Measurements from ENCODE around the gene ABLIM1.

ABLIM1 gene

DNA sequence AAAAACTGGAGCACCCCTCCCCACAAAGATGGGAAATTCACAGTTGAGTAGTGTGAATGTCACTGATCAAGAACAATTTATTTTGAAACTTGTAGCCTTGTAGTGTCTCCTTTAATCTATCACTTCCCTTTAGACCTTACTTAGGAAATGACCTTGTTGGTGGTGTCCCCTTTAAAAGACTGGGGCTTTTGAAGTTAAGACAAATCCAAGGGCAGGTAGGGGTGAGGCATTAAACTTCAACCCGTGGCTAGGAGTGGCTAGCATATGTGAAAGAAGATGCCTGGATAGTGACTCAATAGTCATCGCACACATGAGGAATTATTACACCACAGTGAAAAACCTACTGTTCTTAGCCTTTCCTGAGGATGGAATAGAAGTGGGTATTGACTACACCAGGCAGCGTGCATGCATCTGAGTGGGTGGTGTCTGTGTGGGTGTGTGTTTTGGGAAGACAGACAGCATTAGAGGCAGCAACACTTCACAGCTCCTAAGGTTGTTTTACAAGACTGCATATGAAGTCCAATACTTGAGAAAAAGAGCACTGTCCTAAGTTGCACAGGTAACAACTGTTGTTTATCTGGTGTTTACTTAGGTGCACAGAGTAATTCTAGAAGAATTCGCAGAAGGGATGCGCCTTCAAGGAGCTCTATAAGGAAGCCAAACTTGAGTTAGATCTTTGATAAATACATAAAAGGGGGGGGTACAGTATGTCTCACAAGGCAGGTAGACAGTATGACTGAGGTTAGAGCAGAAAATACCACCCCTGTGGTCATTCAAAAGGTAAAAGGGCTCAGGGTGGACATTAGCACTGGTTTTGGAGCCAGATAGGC, 32.9 kb downstream of the ABLIM1 start:
- DNase-seq, result no peak

DNA sequence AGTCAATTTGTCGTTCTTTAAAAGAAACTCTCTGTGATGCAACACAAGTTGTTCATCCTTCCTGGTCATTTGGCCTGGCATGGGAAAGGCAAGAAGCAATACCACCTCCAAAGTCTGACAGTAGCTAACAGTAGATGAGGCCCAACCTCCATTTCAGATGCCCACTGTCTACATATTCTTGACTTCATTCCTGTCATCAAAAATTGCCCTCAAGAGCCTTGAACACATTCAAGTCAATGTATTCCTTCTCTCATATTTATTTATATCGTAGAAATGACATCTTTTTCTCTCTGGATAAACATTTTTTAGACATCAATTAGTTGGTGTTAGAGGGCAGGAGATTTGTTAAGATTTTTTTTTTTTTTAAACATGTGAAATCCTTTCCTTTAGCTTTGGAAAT, 33.7 kb downstream of the ABLIM1 start:
- DNase-seq, result no peak

DNA sequence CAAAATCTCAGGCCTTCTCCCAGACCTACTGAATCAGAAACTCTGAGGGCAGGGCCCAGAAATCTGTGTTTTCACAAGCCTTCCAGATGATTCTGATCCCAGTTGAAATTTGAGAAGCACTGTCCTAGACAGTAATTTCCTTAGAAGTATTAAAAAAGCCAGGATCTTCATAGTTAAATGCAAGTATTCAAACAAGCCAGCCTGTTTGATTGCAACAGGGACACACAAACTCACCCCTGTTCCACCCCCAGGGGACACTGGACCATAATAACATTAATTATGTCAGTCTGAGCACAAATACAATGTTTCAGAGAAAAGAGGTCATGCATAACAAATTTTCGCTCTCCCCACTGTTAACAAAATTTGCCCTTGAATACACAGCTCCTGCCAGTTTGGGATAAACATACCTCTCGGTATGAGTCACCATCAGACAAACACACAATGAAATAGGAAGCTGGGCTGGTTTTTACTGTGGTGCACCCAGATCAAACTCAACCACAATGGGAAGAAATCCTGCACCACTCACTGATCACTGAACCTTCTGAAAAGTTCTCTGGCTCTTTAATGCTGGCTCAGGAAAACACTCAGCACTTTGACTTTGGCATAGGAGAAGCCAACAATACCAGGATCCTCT, 34.3 kb downstream of the ABLIM1 start:
- DNase-seq, result no peak

DNA sequence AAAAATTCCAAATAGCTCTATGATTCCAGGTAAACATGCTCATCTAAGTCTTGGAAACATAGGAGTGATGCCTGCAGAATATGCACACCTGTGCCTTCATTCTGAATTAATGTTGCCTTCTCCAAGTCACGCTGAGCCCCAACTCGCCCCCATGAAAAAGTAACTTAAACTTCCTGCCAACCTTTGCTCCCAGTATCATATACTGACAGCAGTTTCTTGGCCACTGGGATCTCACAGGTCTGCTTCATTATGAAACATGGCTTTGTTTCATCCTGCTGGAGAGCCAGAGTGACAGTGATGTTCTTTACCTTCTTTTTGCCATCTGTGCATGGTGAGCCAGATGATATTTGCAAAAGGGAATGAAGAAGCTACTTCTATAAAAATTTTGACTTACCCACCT, 34.9 kb downstream of the ABLIM1 start:
- DNase-seq, result no peak

DNA sequence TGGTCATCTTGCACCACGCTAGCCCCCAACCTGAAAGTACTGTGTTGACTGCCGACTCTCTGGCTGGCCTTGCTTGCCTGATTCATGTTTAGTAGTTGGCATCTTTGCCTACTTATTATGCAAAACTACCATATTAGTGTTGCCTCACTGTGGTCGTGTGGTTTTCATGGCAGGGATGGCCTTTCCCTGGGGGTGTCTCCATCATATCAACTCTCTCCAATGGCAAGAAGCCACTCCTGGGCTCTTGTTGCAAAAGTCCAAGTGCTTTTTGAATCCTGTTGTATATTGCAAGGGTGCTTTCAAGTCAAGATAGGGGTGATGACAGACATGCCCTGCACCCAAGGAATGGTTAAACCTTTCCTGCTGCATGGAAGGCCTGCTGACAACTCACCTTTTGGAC, 39.4 kb downstream of the ABLIM1 start:
- no peak for DNase-seq

DNA sequence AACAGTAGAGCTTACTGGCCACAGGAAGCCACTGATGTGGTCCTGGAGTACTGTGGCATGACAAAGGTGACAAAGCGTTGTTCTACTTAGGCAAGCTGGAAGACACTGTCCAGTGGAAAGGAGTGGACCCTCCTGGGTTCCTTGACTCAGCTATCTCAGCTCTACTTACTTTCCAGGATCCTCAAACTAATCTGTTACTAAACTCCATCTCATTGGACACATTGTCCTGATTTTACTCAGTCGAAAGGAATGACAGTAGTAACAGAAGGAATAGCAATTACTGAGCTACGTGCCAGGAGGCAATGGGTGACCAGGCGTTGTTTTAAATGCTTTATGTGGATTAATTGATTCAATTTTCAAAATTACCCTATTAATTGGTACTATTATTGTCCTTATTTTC, 41.6 kb downstream of the ABLIM1 start:
- DNase-seq, result no peak

DNA sequence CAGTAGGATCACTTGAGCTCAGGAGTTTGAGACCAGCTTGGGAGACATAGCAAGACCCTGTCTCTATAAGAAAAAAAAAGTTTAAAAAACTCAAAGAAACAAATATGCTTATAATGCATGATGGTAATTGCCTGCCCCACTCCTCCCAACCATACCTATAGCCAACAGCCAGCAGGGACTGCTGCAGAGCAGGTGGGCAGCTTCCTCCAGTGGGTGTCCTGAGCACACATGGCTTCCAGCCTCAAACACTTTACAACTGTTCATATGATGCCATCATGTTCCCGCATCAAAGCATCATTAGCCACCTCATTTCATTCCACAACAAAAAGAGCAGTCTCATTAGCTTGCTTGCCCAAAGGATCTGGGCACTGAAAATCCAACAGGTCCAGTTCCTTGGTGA, 42.0 kb downstream of the ABLIM1 start:
- no peak for DNase-seq

DNA sequence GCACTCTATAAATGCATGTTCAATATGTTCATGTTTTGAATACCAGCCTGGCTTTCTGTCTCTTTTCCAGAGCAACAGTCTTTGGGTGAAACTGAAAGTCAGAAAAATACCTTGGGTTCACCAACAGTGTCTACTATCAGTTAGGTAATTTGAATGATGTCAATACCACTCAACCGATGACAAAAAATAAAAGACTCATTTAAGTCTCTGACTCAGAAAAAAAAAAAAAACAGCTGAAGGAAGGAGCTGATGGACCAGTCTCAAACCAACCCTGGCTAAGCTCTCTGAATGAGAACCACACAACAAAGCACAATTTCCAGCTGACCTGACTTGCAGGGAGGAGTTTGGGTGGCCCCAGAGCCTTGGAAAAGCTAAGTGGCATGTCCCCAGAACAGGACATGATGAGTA, 42.5 kb downstream of the ABLIM1 start:
- no peak for DNase-seq

DNA sequence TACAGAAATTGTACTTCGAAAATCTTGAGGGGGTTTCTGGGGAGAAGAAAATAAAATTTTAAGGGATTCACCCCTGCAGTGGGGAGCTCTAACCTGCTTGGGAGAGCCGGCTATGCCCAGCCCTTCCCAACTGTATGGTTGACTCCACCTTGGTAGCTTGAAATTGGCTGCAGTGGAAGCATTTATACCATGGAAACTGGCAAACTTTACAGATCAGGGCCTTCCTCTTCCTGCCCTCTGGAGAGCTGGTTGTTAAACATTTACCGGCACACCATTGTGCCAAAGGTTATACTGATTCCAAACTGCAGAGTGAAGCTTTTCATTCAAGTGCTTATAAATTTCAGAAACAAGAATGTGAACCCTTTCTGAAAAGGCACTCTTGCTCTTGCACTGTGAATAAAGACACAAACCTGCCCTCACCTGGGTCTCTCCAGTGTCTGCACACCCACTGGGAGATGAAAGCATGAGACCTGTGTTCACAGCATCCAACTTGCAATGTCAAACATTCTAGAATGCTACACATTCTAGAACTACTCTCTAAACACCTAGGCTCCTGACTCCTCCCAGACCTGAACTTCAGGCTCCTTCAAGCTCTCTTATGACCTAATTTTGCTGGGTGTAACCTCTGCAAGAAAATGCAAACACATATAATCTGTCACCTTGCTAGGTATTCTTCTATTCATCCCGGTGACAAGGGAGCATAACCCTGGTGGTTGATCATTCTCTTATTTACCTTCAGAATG, 44.7 kb downstream of the ABLIM1 start:
- DNase-seq, result no peak

DNA sequence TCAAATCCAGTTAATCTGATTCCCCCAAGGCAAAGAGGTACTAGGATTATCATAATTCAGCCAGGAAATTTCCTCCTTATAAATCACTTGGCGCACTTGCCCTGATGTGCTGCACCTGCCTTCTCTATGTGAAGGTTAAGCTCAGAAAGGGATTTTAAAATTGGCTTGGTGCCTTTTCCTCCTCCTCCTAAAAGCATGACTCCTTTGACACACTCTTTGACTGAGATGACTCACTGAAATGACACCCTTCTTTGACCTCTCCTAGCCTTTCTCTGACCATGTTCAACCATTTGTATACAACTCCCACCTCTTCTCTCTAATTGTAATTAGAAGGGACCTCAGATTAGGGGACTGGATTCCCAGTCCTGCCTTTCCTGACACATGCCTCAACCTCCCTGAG, 46.5 kb downstream of the ABLIM1 start:
- no peak for DNase-seq

DNA sequence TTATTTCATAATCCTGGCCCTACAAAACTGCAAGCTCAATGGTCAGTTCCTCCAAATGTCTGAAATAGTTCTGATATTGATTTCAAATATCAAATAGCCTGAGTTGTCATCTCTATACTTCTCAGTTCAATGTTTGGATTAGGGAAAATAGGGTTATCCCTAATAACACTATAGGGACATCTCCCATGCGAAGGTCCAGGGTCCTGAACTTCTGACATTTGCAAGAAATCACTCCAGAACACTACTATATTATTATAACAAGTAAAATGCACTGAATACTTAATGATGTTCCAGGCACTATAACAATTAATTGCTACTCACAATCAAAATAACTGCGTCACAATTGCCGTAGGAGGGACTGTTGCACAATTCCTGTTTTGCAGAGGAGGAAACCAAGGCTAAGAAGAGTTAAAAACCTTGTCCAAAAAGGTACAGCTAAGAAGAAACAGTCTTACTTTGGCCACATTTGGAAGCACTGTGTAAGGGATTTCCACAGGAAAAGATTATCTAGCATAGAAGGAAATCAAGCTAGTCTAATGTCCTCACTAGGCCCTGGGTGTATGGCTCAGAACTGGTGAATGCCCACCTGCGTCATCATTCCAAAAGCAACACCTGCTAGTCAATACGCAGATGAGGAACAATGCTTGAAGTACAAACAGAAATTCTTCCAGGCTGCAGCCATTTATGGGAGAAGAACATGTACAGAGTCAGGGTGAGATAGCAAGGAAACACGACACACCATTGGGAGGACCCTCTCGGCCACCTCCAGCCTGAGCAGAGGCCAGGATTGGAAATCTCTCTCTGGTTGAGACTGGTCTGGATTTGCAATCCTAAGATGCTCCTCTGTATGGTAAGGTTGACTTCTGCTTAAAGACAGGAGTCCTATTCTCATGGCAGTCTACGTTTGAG, 48.3 kb downstream of the ABLIM1 start:
- no peak for DNase-seq

DNA sequence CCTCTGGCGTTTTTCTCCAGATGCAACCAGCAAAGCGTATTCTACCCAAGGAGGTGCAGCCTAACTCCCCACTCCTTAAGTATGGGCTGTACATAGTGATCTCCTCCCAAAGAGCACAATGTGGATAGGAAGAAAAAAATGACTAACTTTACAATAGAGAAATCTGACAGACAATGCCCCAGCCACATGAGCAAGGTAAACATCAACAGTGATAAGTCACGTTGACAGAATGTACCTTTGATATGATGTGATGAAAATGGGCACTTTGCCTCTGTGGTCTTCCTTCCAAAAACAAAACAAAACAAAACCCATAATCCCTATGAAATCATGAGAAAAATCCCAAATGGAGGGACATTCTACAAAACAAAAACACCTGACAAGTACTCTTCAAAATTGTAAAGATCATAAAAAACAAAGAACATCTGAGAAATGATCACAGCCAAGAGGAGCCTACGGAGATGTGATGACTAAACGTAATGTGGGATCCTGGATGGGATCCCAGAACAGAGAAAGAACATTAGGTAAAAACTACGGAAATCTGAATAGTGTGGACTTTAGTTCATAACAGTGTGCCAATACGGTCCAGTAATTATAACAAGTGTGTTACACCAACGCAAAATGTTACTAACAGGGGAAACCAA, 50.6 kb downstream of the ABLIM1 start:
- DNase-seq, result peak in 2 of 56 donors; percentile 5 to 27

DNA sequence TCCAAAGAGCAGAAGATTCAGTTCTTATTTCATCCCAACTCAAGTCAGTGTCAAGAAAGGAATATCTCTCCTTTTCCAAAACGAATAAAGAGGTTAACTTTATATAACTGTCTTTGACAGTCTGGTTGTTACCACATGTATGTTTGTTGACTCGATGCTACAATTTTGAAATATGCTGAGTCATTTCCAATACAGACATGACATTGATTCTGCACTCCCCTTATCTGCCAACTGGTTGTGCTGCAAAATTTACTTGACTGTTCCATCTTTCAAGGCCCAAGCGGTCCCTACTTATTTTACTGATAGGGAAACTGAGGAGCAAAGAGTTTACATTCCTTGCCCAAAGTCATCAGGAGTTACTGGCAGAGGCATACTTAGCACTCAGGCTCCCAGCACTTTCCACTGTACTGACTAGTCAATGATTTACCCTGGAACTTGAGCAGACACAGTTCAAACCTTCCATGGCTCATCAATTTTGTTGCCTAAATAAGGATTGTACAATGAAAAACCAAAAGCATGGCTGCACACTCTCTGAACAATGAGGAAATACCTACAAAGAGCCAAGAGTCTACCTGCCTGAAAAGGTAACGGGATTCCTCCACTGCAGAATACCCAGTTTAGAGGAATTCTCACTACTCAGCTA, 52.8 kb downstream of the ABLIM1 start:
- DNase-seq, result no peak

DNA sequence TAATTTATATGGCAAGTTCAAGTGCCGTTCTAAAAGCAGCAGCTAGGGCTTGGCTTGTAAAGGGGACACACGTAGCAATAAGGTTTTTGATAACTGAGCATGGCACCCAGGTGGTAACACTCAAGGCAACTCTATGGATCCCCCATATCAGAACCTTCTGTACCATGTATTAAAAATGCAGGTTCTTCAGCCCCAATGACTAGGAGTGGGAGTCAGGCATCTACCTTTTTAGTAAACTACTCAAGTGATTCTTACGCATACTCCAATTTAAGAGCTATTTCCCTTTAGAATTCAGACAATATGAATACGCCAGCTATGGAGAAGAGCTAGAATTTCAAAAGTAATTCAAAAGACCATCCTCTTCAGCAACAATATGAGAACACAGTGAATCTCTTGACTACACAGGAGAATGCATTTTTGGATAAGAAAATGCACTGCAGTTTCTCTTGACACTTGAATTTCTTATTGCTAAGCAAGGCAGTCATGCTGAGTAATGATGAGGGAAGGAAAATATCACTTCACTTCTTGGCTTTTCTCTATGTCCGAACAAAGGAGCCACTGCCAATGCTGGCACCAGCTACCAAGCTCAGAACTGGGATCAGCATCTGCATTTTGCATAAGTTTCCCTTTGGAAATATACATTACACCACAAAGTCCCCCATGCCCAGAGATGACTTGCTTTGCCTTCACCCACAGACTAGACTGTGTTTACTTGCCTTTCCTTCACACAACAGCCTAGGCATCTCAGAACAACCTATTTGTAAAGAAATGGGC, 53.5 kb downstream of the ABLIM1 start:
- DNase-seq, result no peak

DNA sequence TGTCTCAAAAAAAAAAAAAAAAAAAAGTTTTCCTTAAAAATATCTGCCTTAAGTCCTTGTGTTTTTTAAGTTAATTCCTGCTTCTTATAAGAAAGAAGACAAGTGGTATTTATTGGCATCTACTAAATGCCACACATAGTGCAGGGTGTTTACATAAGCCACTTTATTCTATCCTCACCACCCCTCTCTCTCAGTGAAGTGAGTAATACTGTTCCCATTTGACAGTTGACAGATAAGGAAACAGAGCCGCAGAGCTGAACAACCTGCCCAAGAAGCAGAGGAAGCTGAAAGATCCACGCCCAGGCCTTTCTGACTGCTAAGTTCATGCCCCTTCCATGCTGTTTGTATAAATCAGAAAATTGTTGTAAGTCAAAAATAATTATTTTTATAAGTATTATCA, 54.1 kb downstream of the ABLIM1 start:
- peak in 1 of 56 donors; percentile 16 for DNase-seq

DNA sequence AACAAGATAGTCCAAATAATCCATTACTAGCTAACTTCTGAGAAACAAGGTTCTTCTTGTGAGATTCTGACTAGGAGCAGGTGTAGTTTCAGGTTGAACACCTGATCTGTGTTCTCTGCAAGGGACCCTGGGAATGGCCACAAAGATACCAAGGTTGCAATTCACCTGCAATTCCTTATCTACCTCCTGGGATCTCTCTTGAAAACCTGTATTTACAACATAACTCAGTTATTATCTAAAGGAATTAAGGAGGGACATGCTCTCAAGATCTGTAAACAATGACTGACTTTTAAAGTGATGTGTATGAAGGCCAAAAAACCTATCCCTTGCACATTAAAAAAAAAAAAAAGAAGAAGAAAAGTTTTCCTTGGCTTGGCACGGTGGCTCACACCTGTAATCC, 54.8 kb downstream of the ABLIM1 start:
- no peak for DNase-seq

DNA sequence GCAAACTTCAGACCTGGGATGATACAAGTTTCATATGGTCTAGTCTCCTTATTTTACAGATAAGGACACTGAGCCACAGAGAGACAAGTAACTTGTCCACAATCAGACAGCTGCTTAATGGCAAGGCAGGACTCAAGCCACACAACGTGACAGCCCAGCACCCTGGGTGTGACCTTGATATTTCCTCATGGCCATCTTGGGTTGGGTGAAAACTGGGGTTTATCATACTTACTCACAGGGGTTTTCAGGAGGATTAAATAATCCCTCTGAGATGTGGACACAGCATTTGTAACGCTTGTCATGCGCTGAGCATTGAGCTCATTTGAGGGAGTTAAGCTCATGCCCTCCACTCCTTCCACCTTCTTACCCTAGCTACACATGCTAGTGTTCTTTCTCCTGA, 58.0 kb downstream of the ABLIM1 start:
- no peak for DNase-seq

DNA sequence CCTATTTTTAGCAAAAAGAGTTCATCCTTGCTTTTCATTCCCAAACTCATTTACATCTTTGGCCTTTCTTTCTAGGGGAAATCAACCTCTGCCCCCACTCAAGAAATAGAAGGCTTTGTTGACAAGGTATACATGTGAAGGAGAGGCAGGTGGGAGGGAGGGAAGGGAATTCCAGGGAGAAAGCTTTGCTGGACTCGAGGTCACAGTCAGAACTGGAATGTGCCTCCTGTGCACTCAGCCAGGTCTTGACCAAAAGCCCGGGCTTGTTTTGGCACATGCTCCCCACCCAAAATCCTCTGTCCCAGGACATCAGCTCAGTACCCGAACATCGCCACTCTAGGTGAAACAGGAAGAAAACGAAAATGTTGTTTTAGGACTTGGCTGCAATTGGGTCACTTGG, 61.3 kb downstream of the ABLIM1 start:
- no peak for DNase-seq

DNA sequence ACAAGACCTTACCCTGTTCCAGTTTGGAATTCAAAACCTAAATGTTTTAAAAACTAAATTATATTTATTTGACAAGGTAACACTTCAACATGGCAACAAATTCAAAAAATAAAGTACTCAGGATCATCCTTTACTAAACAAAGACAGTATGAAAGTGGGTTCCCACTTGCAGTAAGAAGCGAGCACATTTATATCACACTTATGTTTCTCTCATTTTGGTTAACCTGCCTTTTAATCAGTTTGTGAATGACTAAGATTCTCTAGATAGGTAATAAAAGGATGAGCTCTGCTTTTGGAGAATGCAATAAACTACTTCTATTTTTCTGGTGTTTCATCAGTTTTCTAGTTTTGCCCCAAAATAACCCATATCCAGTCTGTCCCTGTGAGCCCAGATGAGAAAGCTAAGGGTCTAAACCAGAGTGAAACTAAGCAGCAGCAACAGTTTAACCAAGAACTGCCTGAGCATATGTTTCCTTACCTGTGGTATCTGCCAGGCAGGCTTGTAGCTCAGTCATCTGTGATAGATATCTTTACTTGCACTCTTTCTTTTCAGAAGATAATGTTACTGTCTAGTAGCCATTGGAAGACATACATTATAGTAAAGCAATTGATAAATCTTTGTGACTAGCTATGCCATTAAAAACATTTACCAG, 64.1 kb downstream of the ABLIM1 start:
- DNase-seq, result no peak
